ENCODE measurements around the gene MS4A6A. TPM values are rescaled to one million over a fixed set of nuclear protein-coding genes. Genes with fewer than 3 reads are reported as not detected.
"Not testable (repeated sequence)": the region's sequence is repeated elsewhere in the genome, so short reads cannot be mapped to it uniquely, and the experiment has no call there.

MS4A6A gene
- total and polyA plus RNA-seq, 2 donors, result 76.2 to 87.3 TPM

- DNase-seq (ENCODE audit: extremely low spot score), result peak; percentile 31
Measured at GRCh38 chr11:60130496-60130895, 52.4 kb downstream of the MS4A6A start.

DNA sequence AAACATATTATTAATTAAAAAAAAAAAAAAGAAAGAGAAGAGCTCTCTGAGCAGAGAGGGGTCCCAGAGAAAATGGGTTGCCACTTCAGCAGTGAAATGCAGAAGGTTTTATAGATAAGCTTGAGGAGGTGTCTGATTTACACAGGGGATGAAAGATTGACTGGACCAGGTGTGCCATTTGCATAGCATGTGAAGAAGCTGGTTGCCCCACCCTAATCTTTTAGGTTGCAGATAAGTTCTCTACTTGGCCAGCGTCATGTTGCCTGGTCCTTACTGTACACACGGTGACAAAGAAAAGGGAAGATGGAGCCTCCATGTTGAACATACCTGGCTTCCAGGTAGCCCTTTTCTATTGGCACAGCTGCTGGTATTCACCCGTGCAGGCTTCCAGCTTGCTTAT, 53.0 kb downstream of the MS4A6A start:
- Histone ChIP-seq H3K4me1 (ENCODE audit: insufficient read depth) (no peaks in the 10 kb centered on the region), H3K27ac (ENCODE audit: low read depth) (no peak overlapping the region), H3K36me3 (ENCODE audit: insufficient read depth) (no peaks in the 10 kb centered on the region), H3K4me3 (ENCODE audit: low read depth, low read length) (no peak overlapping the region)
- DNase-seq (ENCODE audit: extremely low spot score), result no peak
- WGBS, result 77% methylated on average over 3 of the region's 3 CpGs

More at GRCh38 chr11:60130496-60130895, 52.4 kb downstream of the MS4A6A start:
- Histone ChIP-seq H3K27ac (ENCODE audit: low read depth) (no peak overlapping the region), H3K4me3 (ENCODE audit: low read depth, low read length) (no peak overlapping the region), H3K4me1 (ENCODE audit: insufficient read depth) (no peaks in the 10 kb centered on the region), H3K36me3 (ENCODE audit: insufficient read depth) (no peaks in the 10 kb centered on the region)

DNA sequence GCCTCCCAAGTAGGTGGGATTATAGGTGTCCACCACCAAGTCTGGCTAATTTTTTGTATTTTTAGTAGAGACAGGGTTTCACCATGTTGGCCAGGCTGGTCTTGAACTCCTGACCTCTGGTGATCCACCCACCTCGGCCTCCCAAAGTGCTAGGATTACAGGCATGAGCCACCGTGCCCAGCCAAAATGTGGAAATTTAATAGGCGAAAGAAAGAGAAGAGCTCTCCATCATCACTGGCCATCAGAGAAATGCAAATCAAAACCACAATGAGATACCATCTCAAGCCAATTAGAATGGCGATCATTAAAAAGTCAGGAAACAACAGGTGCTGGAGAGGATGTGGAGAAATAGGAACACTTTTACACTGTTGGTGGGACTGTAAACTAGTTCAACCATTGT, 54.0 kb downstream of the MS4A6A start:
- WGBS, result 96% methylated on average over 4 of the region's 4 CpGs
- not testable (repeated sequence) for H3K27ac ChIP-seq (ENCODE audit: low read depth); H3K4me3 ChIP-seq (ENCODE audit: low read depth, low read length); H3K4me1 ChIP-seq (ENCODE audit: insufficient read depth); DNase-seq (ENCODE audit: extremely low spot score); H3K36me3 ChIP-seq (ENCODE audit: insufficient read depth)

GRCh38 chr11:60128376-60128775, 54.5 kb downstream of the MS4A6A start:
- 85% methylated on average over 2 of the region's 2 CpGs for WGBS
- Histone ChIP-seq H3K4me3 (ENCODE audit: low read depth, low read length) (no peak overlapping the region), H3K27ac (ENCODE audit: low read depth) (no peak overlapping the region), H3K36me3 (ENCODE audit: insufficient read depth) (no peaks in the 10 kb centered on the region), H3K4me1 (ENCODE audit: insufficient read depth) (no peaks in the 10 kb centered on the region)
- DNase-seq (ENCODE audit: extremely low spot score), result no peak

GRCh38 chr11:60127311-60127811, 55.5 kb downstream of the MS4A6A start:
- H3K4me1 ChIP-seq (ENCODE audit: insufficient read depth), result no peaks in the 10 kb centered on the region
- no peak for DNase-seq (ENCODE audit: extremely low spot score)
- no peak overlapping the region for H3K27ac ChIP-seq (ENCODE audit: low read depth)
- H3K4me3 ChIP-seq (ENCODE audit: low read depth, low read length), result no peak overlapping the region
- 55% methylated on average over 3 of the region's 3 CpGs for WGBS
- no peaks in the 10 kb centered on the region for H3K36me3 ChIP-seq (ENCODE audit: insufficient read depth)

GRCh38 chr11:60125956-60126585, 56.8 kb downstream of the MS4A6A start:
- H3K27ac ChIP-seq (ENCODE audit: low read depth), result no peak overlapping the region
- H3K36me3 ChIP-seq (ENCODE audit: insufficient read depth), result no peaks in the 10 kb centered on the region
- no peak overlapping the region for H3K4me3 ChIP-seq (ENCODE audit: low read depth, low read length)
- no peak for DNase-seq (ENCODE audit: extremely low spot score)
- H3K4me1 ChIP-seq (ENCODE audit: insufficient read depth), result no peaks in the 10 kb centered on the region

DNA sequence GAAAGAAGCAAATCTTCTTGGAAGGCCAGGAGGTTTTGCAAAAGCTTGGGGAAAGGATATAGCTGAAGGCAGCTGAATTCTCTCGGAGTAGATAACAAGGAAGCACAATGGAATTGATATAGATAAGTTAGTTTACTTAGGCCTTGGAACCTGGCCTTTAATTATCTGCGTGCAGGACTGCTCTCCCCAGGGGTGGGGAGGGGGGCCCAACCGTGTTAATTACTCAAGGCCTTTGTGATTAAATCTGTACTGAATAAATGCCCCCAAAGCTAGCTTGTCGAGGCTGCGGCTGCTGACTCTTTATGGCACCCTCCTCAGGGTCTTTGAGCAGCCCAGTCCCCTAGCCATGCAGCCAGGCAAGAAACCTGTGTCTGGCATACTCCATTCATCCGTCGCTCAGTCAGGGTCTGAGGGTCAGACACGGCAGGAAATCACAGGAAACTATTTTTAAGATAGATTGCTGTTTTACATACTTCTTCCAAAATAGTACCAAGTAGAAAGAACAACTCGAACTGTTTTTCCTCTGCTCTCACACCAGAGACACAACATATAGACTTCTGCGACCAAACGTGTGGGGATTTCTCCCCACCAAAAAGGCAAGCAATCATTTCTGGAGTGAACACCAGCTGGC, 58.0 kb downstream of the MS4A6A start:
- no peak overlapping the region for H3K4me3 ChIP-seq (ENCODE audit: low read depth, low read length)
- no peak overlapping the region for H3K27ac ChIP-seq (ENCODE audit: low read depth)
- H3K36me3 ChIP-seq (ENCODE audit: insufficient read depth), result no peaks in the 10 kb centered on the region
- no peak for DNase-seq (ENCODE audit: extremely low spot score)
- no peaks in the 10 kb centered on the region for H3K4me1 ChIP-seq (ENCODE audit: insufficient read depth)
- WGBS, result 38% methylated on average over 11 of the region's 11 CpGs

Small RNAs within 50 kb of the gene (small RNA-seq; reads per million reads assigned to genes)
- 0.24 reads per million for gene MIR6503

Other genes with a start within 250 kb of the MS4A6A start
- gene OOSP1, start 244.7 kb downstream of the MS4A6A start, total RNA-seq, result 0.48 TPM
- not detected for gene OOSP1, start 244.7 kb downstream of the MS4A6A start, polyA plus RNA-seq
- gene OOSP4A, start 219.1 kb downstream of the MS4A6A start, total RNA-seq, result not detected
- not detected for gene OOSP4A, start 219.1 kb downstream of the MS4A6A start, polyA plus RNA-seq
- not detected for gene OOSP4B, start 165.9 kb downstream of the MS4A6A start, total RNA-seq
- gene OOSP4B, start 165.9 kb downstream of the MS4A6A start, polyA plus RNA-seq, result not detected
- not detected for gene OOSP2, start 142.7 kb downstream of the MS4A6A start, total RNA-seq
- gene OOSP2, start 142.7 kb downstream of the MS4A6A start, polyA plus RNA-seq, result not detected
- 0.69 TPM for gene MS4A3, start 126.4 kb downstream of the MS4A6A start, total RNA-seq
- 0.08 TPM for gene MS4A3, start 126.4 kb downstream of the MS4A6A start, polyA plus RNA-seq
- 17.3 TPM for gene MS4A2, start 94.4 kb downstream of the MS4A6A start, total RNA-seq
- 1.3 TPM for gene MS4A2, start 94.4 kb downstream of the MS4A6A start, polyA plus RNA-seq
- 0.90 TPM for gene MS4A4E, start 60.1 kb upstream of the MS4A6A start, total RNA-seq
- gene MS4A4E, start 60.1 kb upstream of the MS4A6A start, polyA plus RNA-seq, result 0.84 TPM
- 31.9 TPM for gene MS4A4A, start 97.6 kb upstream of the MS4A6A start, total RNA-seq
- 41.0 TPM for gene MS4A4A, start 97.6 kb upstream of the MS4A6A start, polyA plus RNA-seq
- not detected for gene MS4A6E, start 144.2 kb upstream of the MS4A6A start, total RNA-seq
- 0.34 TPM for gene MS4A6E, start 144.2 kb upstream of the MS4A6A start, polyA plus RNA-seq
- gene MS4A7, start 195.4 kb upstream of the MS4A6A start, total RNA-seq, result 19.5 TPM
- gene MS4A7, start 195.4 kb upstream of the MS4A6A start, polyA plus RNA-seq, result 10.8 TPM
- gene MS4A14, start 213.4 kb upstream of the MS4A6A start, total RNA-seq, result 0.37 TPM
- gene MS4A14, start 213.4 kb upstream of the MS4A6A start, polyA plus RNA-seq, result 0.46 TPM
- not detected for gene MS4A5, start 246.5 kb upstream of the MS4A6A start, total RNA-seq
- not detected for gene MS4A5, start 246.5 kb upstream of the MS4A6A start, polyA plus RNA-seq